Measurements from ENCODE around the gene IGFBP4.

IGFBP4 gene

GRCh38 chr17:40466298-40466971 is 23.2 kb downstream of the IGFBP4 start:
- no peak overlapping the region for H3K4me3 ChIP-seq (ENCODE audit: low read depth, low read length)
- no peak for DNase-seq (ENCODE audit: low read depth)
- no peak for TF ChIP-seq CTCF (IDR thresholded peaks at IDR 0.05; ENCODE audit: control insufficient read depth, extremely low read depth, insufficient read depth)

- TF ChIP-seq CTCF (IDR thresholded peaks at IDR 0.05; ENCODE audit: control insufficient read depth, extremely low read depth, insufficient read depth): no peak
- H3K4me3 ChIP-seq (ENCODE audit: low read depth, low read length): no peak overlapping the region
- DNase-seq (ENCODE audit: low read depth): no peak
These were observed 24.1 kb downstream of the IGFBP4 start for GRCh38 chr17:40467281-40467867.

GRCh38 chr17:40468560-40468959 is 25.3 kb downstream of the IGFBP4 start:
- H3K4me3 ChIP-seq (ENCODE audit: low read depth, low read length): no peak overlapping the region
- no peak for TF ChIP-seq CTCF (IDR thresholded peaks at IDR 0.05; ENCODE audit: control insufficient read depth, extremely low read depth, insufficient read depth)
- no peak for DNase-seq (ENCODE audit: low read depth)

GRCh38 chr17:40469805-40470675 is 26.8 kb downstream of the IGFBP4 start:
- no peak for TF ChIP-seq CTCF (IDR thresholded peaks at IDR 0.05; ENCODE audit: control insufficient read depth, extremely low read depth, insufficient read depth)
- H3K4me3 ChIP-seq (ENCODE audit: low read depth, low read length): no peak overlapping the region
- no peak for DNase-seq (ENCODE audit: low read depth)

- DNase-seq (ENCODE audit: low read depth): no peak
- H3K4me3 ChIP-seq (ENCODE audit: low read depth, low read length): no peak overlapping the region
- no peak for TF ChIP-seq CTCF (IDR thresholded peaks at IDR 0.05; ENCODE audit: control insufficient read depth, extremely low read depth, insufficient read depth)
These were observed 27.9 kb downstream of the IGFBP4 start for GRCh38 chr17:40470932-40471828.

Data from LNCaP clone FGC (cell line).